NCI-H226 (cell line): Measurements from ENCODE around the gene RFX4.

Experiments used
- DNase-seq: peaks from one replicate; pipeline ENCODE4 v3.0.0-alpha.2; 2015

The RFX4 gene

DNA sequence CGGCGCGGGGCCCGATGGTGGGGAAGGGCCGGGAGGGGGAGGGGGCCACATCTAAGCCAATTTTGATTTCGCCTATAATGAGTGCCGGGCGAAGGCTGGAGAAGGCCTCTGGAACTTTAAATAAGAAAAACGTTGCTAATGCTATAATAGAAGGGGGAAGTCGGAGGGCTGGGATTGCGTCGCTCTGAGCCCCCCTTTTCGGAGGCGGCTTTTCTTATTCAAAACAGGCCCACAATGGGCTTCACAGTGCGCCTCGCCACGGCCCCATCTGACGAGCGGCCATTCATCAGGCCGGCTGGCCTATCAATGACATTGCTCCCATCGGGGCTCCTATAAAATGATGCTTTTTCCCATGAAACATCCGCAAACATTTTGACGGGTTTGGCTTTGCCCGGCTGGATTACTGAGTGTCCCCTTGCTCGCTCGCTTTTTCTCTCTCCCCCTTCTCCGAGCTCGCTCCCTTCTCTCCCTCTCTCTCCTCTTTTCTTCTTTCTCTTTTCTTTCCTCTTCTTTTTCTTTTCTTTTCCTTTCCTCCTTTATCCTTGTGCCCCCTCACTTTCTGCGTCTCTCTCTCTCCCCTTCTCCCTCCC is at the start of gene RFX4:
Gene RFX4 (plus strand): TSS at position 364 of the 590 bp plus-strand sequence. CDS start 317 bp downstream, outside the sequence.
- no peak for DNase-seq

DNA sequence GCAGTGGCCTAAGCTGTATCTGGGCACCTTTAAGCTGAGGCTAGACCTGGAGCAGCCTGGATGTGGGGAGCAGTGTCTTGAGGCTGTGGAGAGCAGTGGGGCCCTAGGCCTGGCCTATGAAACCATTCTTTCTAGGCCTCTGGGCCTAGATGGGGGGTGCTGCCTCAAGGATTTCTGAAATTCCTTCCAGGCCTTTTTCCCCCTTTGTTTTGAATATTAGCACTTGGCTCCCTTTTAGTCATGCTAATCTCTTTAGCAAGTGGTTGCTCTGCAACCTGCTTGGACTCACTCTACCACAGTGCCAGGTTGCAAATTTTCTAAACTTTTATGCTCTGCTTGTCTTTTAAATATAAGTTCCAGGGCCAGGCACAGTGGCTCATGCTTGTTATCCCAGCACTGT is 41.6 kb upstream of the RFX4 start:
- DNase-seq: no peak

DNA sequence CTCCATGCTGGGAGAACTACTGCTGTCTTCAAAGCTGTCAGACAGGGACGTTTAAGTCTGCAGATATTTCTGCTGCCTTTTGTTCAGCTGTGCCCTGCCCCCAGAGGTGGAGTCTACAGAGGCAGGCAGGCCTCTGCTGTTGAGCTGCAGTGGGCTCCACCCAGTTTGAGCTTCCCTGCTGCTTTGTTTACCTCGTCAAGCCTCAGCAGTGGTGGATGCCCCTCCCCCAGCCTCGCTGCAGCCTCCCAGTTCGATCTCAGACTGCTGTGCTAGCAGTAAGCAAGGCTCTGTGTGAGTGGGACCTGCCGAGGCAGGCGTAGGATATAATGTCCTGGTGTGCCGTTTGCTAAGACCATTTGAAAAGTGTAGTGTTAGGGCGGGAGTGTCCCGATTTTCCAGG is 31.4 kb upstream of the RFX4 start:
- DNase-seq: no peak

DNA sequence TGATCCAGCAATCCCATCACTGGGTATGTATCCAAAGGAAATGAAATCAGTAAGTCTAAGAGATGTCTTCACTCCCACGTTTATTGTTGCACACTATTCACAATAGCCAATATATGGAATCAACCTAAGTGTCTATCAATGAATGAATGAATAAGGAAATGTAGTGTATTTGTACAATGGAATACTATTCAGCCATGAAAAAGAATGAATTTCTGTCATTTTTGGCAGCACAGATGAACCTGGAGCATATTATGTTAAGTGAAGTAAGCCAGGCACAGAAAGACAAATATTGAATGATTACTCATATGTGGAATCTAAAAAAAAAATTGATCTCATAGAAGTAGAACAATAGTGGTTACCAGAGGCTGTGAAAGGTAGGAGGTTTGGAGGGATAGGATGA is 30.6 kb upstream of the RFX4 start:
- DNase-seq: no peak

DNA sequence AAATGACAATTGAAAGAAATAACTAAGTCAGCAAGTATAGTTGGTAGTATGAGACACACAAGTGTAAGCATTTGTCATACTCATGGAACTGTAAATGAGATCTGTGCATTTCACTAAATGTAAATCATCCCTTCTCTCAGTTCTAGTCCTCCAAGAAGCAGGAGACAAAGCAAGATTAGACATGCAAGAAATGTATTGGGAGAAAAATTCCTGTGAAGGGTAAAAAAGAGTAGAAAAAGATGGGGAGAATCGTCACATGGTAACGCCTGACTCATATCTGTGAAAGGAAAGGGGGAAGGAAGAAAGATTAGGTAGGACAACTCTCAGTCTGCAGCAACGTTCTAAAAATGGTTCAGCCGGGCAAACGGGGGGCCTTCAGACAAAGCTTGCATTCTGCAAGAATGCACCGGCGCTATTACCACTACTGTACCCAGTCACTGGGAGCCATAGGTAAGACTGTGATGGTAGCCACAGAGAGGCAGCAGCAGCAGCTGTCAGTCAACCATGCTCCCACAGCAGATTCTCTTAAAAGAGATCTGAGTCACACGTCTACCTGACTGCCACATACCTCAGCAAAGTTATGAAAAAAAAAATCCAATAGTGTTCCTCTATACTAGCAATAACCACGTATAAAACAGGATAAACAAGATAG is 18.0 kb upstream of the RFX4 start:
- no peak for DNase-seq

DNA sequence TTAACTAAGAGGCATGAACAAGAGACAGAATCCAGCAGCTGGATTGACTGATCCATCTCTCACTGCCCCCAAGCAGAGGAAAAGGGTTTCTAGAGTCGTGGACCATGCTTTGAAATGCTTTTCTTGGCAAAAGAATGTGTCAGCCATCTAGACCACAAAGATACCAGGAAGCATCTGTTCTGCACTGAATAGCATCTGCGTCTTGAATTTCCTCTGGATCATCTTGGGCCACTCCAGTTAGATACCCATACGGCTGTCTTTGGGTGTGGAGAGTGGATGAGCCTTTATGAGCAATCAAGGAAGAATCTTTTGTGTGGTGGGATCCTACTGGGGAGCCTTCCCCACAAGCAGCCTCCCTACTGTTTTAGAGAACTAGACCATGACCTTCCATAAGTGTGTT is 16.0 kb upstream of the RFX4 start:
- DNase-seq: no peak

DNA sequence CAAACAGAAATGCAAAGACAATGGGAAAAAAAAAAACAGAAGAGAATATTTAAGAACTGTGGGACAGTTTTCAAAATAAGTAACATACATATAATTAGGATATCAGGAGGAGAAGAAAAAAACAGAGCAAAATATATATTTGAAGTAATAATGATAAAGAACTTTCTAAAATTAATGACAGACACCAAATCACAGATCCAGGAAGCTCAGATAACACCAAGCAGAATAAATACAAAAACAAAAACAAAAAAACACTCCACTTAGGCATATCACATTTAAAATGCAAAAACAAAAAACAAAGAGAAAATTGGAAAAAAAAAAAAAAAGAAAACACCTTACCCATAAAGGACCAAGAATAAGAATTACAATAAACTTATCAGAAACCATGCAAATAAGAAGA is 9.6 kb upstream of the RFX4 start:
- no peak for DNase-seq

DNA sequence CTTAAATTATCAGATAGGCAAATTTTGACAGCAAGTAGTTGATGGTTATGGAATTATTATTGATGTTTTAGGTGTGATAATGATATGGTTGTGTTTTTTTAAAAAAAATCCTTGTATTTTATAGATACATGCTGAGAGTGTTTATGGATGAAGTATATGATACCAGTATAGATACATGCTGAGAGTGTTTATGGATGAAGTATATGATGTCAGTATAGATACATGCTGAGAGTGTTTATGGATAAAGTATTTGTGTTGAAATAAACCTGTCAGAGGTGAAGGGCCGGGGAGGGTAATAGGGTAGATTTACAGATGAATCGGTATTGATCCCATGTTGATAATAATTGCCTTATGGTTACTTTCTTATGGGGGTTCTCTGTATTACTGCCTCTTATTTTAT is 6.0 kb upstream of the RFX4 start:
- DNase-seq: no peak

DNA sequence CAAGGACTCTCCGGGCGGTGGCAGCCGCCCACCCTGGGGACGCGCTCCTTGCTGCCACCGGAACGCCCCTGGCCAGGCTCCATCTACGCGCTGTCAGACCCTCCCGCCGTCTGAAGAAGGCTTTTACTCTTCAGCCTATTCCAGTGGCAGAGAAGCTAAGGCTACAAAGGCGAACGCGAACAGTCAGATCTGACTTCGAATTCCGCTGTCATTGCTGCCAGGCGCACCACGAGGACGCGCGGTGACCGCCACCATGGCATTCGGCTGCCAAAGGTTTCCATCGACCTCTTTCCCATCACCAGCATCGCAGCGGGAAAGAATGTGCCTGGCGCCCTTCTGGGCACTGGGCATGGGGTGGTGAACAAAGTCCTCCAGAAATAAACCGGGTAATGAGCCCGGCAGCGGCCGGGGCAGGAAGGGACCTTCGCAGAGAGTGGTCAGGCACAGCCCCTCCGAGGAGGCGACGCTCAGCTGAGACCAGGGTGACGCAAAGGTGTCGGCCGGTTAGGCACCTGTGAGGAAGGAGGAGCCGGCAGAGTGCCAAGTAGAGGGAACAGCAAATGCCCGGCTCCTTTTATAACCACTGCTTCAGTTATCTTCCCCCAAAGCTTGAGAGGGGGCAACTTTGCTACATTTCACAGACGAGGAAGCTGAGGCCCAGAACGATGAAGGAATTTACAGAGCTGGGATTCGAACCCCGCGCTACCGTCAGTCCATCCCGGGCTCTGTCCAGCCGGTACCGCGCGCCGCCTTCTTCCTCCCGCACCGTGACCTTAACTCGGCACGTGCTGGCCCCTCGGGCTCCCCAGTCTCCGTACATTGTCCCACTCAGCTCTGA is 1.9 kb upstream of the RFX4 start:
- no peak for DNase-seq

DNA sequence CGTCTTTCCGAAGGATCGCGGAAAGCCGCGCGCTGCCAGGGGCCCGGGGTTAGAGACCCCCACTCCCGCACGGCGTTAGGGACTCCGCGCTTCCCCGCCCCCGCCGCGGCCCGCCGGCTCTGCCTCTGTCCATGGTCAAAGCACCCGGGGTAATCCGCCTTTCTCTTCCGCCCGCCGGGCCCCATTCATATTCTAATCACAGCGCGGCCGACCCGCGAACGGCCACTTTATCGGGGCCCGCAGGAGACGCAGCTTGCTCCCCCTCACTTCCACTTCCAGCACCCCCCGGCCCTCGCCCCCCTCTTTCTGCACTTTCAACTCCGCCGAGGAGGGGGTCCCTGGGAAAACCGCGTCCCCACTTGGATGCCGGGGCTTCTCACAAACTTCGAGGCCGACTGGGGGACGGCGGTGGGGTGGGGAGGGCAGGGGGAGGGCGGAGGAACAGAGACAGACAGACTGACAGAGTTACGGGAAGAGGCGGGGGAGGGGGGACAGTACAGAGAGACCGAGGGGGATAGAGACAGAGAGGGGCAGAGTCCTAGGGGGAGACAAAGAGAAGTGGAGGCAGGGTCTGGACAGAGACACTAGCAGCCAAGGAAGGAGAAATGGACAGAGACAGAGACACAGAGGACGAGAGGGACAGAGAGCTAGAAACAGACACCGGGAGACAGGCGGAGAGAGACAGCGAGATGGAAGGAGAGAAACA is 1.1 kb upstream of the RFX4 start:
- no peak for DNase-seq

DNA sequence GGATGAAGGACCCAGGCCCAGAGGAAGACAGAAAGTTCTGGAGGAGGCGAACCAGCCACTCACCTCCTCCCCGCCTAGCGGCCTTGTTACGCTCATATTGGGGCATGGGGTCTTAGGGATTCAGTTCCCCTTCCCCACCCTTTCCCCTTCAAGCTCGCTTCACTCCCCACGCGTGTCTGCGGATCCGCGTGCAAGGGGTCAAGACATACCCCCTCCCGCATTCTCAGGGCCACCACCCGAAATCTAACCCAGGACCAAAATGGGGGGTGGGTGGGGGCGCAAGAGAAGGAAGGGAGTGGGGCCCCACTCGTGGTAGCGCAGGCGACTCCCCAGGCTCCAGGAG is 584 bp upstream of the RFX4 start:
- DNase-seq: no peak

DNA sequence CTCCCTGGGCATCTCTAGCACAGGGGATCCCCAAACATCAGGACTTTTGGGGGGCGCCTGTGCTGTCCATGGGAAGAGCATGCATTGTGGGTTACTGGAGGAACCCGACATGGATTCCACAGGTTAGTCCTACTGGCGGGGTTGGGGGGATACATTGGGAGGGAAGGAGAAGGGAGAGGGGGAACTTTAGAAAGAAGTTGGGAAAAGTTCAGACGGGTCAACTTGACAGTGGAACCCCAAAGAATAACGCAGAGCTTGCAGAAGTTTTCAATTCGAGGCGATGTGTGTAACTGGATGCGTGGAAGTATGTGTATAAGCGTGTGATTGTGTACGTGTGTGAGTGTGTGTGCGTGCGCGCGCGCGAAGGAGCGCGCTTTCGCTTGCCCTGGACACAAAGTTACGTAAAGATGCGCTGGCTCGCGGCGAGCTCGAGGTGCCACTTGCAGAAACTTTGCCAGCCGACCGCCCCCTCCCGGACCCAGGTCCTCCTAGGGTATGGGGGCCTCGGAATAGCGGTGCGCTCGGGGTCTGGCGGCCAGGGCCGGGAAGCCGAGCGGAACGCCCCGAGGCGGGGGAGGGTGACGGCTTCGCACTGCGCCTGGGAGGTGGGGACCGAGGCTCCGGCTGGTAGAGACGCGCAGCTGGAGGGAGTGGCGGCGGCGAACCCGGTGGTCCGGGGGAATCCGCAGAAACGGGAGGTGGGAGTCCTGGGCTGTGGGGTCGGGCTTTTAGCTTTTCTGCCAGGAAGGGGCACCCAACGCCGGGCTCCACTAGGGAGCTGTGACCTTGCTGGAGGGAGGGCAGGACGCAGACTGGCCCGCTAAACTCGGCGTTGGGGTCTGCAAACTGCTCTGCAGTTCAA is 669 bp downstream of the RFX4 start:
- DNase-seq: no peak

DNA sequence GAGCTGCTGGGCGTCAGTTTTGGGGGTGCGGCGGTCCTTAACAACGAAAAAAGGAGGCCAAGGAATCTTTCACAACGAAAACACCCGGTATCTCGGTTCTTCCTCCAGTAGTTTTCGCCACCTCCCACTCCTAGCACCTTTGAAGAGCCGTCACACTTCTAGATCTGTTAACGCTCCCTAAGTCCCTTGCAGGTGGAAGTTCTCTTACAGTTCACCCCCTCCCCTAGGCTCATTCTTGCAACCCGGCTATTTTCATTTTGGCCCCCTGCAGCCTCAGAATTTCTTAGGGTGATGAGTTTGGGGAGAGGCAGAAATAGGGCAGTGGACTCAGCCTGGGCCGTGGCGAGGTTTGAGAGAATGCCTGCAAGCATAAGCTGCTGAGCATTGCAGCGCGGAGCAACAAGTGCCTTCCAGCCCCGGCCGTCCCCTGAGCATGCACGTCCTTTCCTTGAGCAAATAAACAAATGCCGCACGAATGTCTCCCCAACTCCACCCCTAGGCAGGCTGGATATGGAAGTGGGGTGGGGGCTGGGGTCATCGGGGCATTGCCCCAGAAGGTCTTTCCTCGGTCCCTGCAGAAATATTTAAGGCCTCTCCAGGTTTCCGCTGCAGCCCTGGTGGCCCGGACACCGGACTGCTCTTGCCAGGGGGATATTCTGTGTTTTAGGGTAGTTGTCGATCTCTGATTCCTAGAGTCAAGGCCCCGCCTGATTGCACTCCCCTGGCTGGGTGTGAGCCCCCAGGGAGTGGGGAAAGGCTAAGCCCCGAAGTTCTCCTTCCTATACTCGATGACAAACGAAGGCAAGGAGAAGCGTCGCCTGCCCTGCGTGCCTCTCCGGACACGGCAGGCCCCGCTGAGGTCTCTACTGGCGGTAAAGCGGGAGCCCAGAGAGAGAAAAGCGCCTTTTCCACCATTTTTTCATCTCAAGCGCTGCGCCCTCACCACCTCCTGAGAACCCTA is 1.6 kb downstream of the RFX4 start:
- no peak for DNase-seq

DNA sequence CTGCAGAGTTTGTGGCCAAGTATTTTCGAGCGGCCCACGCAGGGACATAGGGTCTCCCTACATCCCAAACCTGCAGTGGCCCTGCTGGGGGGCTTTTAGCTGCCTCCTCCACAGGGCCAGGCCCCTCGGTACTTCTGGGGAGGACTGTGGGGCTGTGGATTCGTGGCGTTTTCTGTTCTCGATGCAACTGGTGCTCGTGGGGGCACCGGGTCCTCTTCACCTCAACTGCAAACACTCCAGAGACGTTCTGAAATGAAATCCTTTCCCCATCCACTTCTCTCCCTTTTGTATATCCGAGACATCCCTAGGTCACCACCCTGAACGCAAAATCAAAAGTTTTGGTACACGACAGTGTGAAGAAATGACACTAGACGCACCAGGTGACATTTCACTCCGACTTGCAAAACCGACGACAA is 2.3 kb downstream of the RFX4 start:
- DNase-seq: no peak

DNA sequence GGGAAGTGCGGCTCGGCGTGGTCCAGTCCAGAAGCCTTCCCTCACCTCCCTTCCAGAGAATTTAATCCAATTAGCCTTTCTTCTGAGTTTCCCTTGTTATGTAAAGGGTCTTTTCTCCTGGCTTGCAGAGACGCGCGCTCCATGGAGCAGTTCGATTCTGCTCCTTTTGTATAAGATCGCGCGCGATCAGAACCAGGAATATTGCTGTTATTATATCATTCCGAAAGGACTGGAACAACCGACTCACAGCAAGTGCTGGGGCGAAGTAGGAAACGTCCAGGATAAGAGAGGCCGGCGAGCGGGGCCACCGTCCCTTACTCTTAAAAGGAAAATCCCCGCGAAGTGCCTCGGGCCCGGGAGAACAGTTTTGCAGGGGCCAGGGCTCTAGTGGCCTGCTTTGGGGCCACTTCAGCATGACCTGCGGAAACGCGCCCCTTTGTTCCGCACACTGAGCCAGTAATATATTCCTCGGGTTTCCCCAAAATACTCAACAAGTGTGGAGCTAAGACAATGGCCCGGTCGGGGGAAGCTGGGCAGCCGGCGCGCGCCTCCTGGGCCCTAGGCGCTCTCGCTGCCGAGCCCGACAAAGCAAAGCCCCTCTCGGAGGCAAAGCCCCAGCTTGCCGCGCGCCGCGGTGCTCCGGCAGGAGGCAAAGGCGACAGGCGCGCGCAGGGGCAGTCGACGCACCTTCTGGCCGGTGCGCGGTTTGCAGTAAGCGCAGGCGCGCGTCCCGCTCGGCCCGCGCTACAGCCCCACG is 2.9 kb downstream of the RFX4 start:
- no peak for DNase-seq

DNA sequence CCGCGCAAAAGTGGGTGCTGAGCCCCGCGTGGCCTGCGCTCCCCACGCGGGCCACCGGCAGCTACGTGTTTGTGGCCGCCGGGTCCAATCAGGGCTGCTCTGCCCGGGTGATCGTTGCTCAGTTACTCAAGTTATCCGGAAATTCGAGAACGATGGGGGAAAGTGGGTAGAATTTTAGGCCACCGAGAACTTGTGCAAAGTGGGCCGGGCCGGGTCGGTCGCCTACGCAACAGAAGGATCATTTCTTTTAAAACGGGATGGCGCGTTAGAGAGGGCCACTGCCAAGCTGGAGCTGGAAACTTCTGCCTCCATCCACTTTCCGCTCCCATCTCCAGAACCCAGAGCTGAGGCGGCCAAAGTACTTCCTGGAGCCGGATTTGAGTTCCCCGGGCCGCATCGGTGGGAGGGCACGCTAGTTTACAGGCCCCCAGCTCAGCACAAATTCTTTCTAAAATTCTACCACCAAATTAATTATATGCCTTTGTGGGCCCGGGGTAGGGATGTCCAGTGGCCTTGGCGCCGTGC is 3.5 kb downstream of the RFX4 start:
- DNase-seq: no peak

DNA sequence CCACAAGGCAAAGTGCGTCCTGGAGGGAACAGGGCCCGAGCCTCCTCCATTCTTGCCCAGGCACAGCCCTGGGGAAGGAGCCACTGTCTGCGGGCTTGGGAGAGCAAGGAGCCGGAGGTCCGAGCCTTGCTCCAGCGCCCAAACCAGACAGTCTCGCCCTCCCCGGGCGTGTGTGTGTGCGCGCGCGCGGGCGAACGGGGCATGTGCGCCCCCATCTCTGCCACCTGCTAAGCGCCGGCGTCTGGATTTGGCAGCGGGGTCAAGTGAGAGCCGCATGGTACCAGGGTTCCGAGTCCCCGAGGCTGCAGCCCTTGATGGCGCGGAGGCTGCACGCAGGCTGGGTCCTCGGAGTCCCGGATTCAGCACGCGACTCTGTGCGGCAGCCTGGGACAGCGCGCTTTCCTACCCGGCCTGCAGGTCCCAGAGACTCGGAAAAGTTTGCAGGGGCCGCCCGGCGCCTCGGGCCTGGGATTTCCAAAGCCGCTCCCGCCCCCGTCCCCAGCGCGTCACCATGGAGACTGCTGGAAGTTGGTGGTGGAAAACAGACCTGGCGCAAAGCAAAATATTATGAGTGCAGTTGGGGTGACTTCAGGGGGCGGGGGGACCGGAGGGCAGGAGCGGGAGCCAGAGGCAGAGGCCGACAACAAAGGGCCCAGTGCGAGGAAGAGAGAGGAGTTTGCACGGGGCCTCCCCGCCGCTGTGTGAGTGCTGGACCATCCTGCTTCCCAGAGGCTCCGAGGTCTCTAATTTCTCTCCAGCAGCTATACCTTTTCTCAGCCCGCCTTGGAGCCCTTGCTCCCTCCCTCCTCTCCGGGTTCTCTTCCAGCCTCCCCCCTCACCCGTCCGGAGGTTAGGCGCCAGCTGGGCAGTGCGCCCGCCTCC is 4.2 kb downstream of the RFX4 start:
- no peak for DNase-seq

DNA sequence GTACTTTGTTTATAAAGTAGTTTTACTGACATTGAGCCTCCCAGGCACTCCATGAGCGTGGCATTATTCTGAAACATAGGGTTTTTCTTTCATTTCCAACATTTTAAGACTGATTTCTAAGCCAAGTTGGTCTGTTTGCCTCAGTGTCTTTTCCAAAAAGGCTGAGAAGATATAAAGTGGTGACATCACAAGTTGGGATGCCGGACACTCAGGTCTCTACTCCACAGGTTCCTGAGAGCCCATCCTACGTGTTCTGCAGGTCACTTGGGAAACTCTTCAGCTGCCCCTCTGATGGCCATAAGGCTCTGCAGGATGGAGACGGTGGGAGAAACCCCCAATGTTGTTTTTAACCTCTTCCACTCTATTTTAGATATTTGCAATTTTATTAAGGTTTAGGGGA is 6.0 kb downstream of the RFX4 start:
- DNase-seq: no peak

DNA sequence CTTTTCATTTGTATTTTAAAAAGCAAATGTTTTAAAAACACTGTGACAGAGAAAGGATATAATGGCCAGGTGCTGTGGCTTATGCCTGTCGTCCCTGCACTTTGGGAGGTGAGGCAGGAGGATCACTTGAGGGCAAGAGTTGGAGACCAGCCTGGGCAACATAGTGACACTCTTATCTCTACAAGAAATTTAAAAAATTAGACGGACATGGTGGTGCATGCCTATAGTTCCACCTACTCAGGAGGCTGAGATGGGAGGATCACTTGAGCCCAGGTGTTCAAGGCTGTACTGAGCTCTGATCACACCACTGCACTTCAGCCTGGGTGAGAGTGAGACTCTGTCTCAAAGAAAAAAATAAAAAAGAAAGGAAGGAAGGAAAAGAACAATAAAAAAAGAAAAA is 7.8 kb downstream of the RFX4 start:
- no peak for DNase-seq
